Neural progenitor cell (in vitro differentiated cells): ENCODE measurements around the gene CTNNA3.

Experiments used
- CTCF ChIP-seq: fragments of 200-600 bp; sonication (generic); IDR thresholded peaks from 2 replicates; pipeline ENCODE4 v1.5.1; 2017; ENCODE audit warnings: antibody characterized with exemption, mild to moderate bottlenecking
- EZH2 ChIP-seq: fragments of 200-600 bp; sonication (generic); IDR thresholded peaks from 2 replicates; pipeline ENCODE4 v1.6.1; 2017; ENCODE audit warnings: antibody characterized with exemption, mild to moderate bottlenecking, moderate library complexity

DNA sequence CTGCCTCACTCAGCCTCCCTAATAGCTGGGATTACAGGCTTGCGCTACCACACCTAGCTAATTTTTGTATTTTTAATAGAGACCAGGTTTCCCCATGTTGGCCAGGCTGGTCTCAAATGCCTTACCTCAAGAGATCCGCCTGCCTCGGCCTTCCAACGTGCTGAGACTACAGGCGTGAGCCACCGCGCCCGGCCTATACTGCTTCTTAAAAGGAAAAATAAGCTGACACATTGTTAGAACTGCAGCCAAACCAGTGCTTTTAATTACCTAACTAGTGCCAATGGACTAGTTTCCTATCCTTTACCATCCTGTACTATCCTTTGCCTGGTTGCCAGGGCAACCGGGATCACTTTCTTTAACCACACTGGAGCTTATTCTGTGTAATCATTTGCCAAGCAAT, 662.1 kb downstream of the CTNNA3 start:
- TF ChIP-seq CTCF (no peak), EZH2 (no peak)
